Gastrocnemius medialis (tissue), 4 donors: Measurements from ENCODE around the gene NOX3. TPM values are rescaled to one million over a fixed set of nuclear protein-coding genes. Genes with fewer than 3 reads are reported as not detected.

Source experiments
- ATAC-seq, 2 donors: fragments of 150-250 bp; one replicate each; pipeline ENCODE4 v1.9.1; 2016
- DNase-seq, 2 donors: peaks; one replicate each; pipeline ENCODE4 v3.0.0-alpha.2; 2019
- H3K27ac ChIP-seq, 4 donors: fragments of 200-600 bp; sonication (generic); 1 replicate in 1 of 4; 2 replicates in 3 of 4; pipeline ENCODE4 v1.5.1; 2016 to 2018; ENCODE audit warnings: mild to moderate bottlenecking in 2 of 4, moderate library complexity in 1 of 4
- H3K27me3 ChIP-seq, 3 donors: fragments of 200-600 bp; sonication (generic) in 2 of 3; 1 replicate in 1 of 3; 2 replicates in 2 of 3; pipeline versions ENCODE4 v1.5.1 to v1.6.0; 2016 to 2019; ENCODE audit warnings: mild to moderate bottlenecking in 1 of 3, moderate library complexity in 1 of 3
- H3K36me3 ChIP-seq, 2 donors: fragments of 200-600 bp; sonication (generic) in 1 of 2; one replicate each; pipeline ENCODE4 v1.5.1; 2017 to 2018
- H3K4me1 ChIP-seq, 2 donors: fragments of 200-600 bp; sonication (generic) in 1 of 2; one replicate each; pipeline ENCODE4 v1.5.1; 2016 to 2017; ENCODE audit warnings: mild to moderate bottlenecking in 2 of 2
- H3K4me3 ChIP-seq, 4 donors: fragments of 200-600 bp; sonication (generic) in 3 of 4; 1 replicate in 1 of 4; 2 replicates in 3 of 4; pipeline ENCODE4 v1.5.1; 2016 to 2019; ENCODE audit warnings: mild to moderate bottlenecking in 2 of 4
- H3K9me3 ChIP-seq, 3 donors: fragments of 200-600 bp; sonication (generic) in 2 of 3; 1 replicate in 1 of 3; 2 replicates in 2 of 3; pipeline ENCODE4 v1.5.1; 2016 to 2019
- CTCF ChIP-seq, 5 experiments: fragments of 450-650 bp in 3 of 5; fragments of 200-600 bp in 2 of 5; sonication (generic) in 2 of 5; IDR thresholded peaks in 4 of 5; conservative IDR thresholded peaks in 1 of 5; 1 replicate in 4 of 5; 2 replicates in 1 of 5; pipeline ENCODE4 v1.5.1; 2016 to 2019; ENCODE audit warnings: antibody characterized with exemption in 5 of 5, mild to moderate bottlenecking in 3 of 5, moderate library complexity in 3 of 5
- POLR2A ChIP-seq, 2 donors: fragments of 450-650 bp; IDR thresholded peaks; one replicate each; pipeline ENCODE4 v1.6.1; 2017; ENCODE audit warnings: antibody characterized with exemption in 2 of 2, mild to moderate bottlenecking in 2 of 2, moderate library complexity in 2 of 2
- in situ Hi-C, 4 donors: fragments of 200-750 bp; cut with MboI; loops; one replicate each; pipeline versions ENCODE4 v1.15.0 to v1.8.0; 2017; ENCODE audit warnings: low sequenced_read_pairs in 4 of 4
- intact Hi-C: fragments of 100-400 bp; cut with DNase I; formaldehyde crosslinking; loops from one replicate; pipeline ENCODE4 v1.15.1; 2023; ENCODE audit warnings: low total_unique reads
- total RNA-seq, 4 donors: library from RNA; depleted of rRNA; stranded (reverse); fragments of >200 nt; gene quantifications; one replicate each; pipeline versions ENCODE4 v1.1.0 to v1.2.3, GENCODE V29; 2016

NOX3 gene
- total RNA-seq, 4 donors from 2014 or later = not detected

DNA sequence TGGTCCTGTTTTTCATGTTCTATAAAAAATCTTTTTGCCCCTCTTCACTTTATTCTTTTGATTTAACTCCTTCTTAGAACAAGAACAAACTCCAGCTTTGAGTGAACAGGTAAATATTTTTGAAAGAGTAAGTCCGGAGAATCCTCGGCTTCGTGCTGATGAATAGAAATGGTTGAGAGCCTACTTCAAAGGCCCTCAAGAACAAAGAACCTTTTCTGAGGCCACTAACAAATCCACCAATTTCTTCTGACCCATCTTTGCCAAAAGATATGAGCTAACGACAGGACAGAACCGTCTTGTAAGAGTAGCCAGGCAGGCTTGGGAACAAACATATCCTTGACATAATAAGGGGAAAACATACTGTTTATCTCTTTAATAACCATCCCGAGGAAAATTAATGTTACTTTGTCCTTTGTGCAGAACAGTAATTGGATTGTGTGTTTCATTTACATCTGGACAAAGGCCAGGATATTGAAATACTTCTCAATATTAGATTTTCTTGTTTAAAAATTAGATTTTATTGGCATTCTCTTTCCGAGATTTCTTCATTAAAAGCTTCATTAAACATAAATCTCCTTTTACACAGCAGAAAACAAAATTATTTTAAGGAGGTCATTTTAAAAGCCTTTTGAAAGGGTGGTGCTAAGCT is 52.9 kb downstream of the NOX3 start:
- in situ Hi-C loops = no loop called here
- Histone ChIP-seq H3K27me3 (no peaks in the 10 kb centered on the region), H3K4me3 (no peak overlapping the region), H3K36me3 (no peaks in the 10 kb centered on the region), H3K27ac (no peak overlapping the region), H3K4me1 (no peaks in the 10 kb centered on the region), H3K9me3 (no peaks in the 10 kb centered on the region)
- no peak for TF ChIP-seq POLR2A (IDR thresholded peaks at IDR 0.05)
- no peak for TF ChIP-seq CTCF (IDR thresholded peaks at IDR 0.05 in 4 of 5, conservative IDR thresholded peaks at IDR 0.05 in 1 of 5)
- DNase-seq = no peak
- no peak for ATAC-seq
- intact Hi-C loops = no loop called here

- Histone ChIP-seq H3K36me3 (no peaks in the 10 kb centered on the region), H3K27ac (no peak overlapping the region), H3K4me1 (no peaks in the 10 kb centered on the region), H3K4me3 (no peak overlapping the region), H3K27me3 (no peaks in the 10 kb centered on the region), H3K9me3 (no peaks in the 10 kb centered on the region)
- no peak for ATAC-seq
- TF ChIP-seq POLR2A (IDR thresholded peaks at IDR 0.05) (no peak), CTCF (IDR thresholded peaks at IDR 0.05 in 4 of 5, conservative IDR thresholded peaks at IDR 0.05 in 1 of 5) (no peak)
- intact Hi-C loops = no loop called here
- no peak for DNase-seq
- in situ Hi-C loops = no loop called here
These were observed 55.0 kb downstream of the NOX3 start for GRCh38 chr6:155400654-155400965.

DNA sequence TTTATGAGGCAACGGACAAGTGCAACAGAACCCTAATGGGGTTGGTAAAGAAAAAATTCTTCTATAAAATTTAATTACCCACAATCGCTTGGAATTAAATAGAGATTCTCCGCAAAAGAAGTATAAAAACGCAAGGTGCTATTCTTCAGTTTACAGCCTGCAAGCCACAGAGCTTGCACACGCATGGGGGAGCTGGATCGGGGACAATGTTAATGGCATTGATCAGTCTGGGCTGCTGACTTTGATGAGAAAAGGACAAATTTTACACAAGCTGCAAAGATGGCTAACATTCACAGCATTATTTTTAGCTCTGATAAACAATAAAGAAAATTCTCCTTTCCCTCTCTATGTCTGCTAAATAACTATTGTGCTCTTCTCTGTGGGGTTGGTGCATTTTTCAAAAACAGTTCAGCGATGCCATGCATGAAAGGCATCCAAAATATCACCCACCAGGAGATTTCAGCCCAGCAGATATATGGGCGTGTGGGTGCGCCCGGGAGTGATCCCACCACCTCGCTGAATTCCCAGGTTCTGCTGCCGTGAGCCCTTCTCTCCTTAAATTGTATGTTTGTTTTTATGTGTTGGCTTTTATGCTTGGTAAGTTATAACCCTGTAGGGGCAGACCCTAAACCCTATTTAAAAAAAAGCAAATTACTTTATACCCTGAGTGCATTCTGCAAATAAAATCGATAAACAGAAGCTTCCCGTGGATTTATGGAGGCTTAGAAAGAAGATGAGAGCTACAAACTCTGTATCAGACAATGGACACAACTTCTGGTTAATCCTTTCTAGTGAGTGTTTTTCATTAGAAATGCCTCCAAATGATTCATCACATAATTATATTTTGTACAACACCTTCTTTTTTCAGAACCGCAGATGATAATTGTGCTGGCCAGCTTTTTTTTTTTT is 55.6 kb downstream of the NOX3 start:
- in situ Hi-C loops = no loop called here
- no peak for DNase-seq
- Histone ChIP-seq H3K27me3 (no peaks in the 10 kb centered on the region), H3K9me3 (no peaks in the 10 kb centered on the region), H3K27ac (no peak overlapping the region), H3K4me3 (no peak overlapping the region), H3K36me3 (no peaks in the 10 kb centered on the region), H3K4me1 (no peaks in the 10 kb centered on the region)
- intact Hi-C loops = no loop called here
- ATAC-seq = no peak
- TF ChIP-seq CTCF (IDR thresholded peaks at IDR 0.05 in 4 of 5, conservative IDR thresholded peaks at IDR 0.05 in 1 of 5) (no peak), POLR2A (IDR thresholded peaks at IDR 0.05) (no peak)

DNA sequence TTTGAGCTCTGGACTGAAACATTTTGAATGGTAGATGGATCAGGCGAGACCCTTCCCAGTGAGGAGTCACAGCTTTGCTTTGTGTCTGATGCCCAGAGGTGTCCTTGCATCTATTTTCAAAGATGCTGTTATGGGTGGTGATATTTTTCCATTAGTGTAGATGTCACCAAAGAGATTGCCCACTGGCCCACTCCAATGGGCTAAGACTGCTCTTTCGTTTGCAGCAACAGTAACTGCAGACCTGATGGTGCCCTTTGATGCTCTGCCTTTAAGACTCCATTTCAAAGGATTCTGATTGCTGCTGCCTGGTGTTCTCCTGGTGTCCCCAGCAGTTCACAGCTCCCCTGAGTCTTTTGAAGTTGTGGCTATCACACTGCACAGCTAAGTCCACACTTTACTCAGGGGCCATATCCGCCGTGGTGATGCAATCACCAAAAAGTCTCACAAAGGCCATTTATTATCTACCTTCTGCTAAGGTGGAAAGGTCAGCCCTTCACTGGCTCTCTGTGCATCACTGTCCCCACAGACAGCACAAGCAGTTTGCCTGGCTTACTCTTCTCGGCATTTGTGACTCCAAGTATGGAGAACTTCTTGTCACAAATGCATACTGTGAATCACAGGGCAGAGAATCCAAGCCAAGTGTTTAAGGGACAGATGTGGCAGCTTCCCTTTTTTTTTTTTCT is 56.4 kb downstream of the NOX3 start:
- no peak for ATAC-seq
- H3K27me3 ChIP-seq = no peaks in the 10 kb centered on the region

More for the DNA sequence above, 56.4 kb downstream of the NOX3 start:
- TF ChIP-seq CTCF (IDR thresholded peaks at IDR 0.05 in 4 of 5, conservative IDR thresholded peaks at IDR 0.05 in 1 of 5) = no peak
- no peak for TF ChIP-seq POLR2A (IDR thresholded peaks at IDR 0.05)
- Histone ChIP-seq H3K4me1 (no peaks in the 10 kb centered on the region), H3K4me3 (no peak overlapping the region), H3K9me3 (no peaks in the 10 kb centered on the region), H3K27ac (no peak overlapping the region), H3K36me3 (no peaks in the 10 kb centered on the region)
- intact Hi-C loops = no loop called here
- DNase-seq = no peak
- in situ Hi-C loops = no loop called here
